ENCODE data around the gene SPATA33.
"Not testable (repeated sequence)": the region's sequence is repeated elsewhere in the genome, so short reads cannot be mapped to it uniquely, and the experiment has no call there.

The SPATA33 gene

GRCh38 chr16:89629827-89630610, 27.6 kb upstream of the SPATA33 start:
- DNase-seq, result no peak

DNA sequence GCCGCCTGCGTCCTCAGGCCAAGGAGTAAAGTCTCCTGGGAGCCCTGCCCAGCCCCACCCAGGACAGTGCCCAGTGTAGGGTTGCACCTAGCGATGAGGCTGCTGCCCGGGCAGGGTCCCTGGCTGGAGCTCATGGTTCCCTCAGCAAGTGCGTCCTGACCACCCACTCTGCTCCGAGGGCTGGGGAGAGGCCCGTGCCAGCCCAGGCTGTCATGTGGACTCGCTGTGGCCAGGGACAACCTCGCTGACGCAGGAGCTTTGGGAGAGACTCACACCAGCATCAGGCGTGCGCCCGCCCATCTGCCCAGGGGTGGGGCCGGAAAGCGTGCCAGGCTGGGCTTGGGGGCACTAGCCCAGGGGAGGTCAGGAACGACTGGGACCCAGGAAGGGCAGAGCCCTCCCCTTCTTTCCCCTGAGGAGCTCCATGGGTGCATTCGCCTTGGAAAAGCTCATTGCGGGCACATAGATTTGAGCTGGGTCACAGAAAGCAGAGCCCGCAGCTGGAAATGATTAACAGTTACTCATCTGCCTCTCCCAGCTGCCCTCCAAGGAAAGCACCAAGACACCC, 24.5 kb upstream of the SPATA33 start:
- no peak for DNase-seq

DNA sequence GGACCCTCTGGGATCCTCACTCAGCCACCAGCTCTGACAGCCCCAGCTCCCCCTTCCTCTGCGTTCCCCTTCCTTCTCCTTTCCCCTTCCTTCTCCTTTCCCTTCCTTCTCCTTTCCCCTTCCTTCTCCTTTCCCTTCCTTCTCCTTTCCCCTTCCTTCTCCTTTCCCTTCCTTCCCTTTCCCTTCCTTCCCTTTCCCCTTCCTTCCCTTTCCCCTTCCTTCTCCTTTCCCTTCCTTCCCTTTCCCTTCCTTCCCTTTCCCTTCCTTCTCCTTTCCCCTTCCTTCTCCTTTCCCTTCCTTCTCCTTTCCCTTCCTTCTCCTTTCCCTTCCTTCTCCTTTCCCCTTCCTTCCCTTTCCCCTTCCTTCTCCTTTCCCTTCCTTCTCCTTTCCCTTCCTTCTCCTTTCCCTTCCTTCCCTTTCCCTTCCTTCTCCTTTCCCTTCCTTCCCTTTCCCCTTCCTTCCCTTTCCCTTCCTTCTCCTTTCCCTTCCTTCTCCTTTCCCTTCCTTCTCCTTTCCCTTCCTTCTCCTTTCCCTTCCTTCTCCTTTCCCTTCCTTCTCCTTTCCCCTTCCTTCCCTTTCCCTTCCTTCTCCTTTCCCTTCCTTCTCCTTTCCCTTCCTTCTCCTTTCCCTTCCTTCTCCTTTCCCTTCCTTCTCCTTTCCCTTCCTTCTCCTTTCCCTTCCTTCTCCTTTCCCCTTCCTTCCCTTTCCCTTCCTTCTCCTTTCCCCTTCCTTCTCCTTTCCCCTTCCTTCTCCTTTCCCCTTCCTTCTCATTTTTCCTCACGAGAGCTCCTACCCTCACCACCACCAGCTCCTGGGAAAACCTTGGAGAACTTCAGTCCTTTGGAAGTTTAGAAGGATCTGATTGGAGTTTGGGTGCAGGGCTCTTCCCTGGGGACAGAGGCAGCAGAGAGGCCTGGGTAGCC, 22.9 kb upstream of the SPATA33 start:
- not testable (repeated sequence) for DNase-seq

- DNase-seq, result no peak
Observed at GRCh38 chr16:89636663-89637062, 21.0 kb upstream of the SPATA33 start.

DNA sequence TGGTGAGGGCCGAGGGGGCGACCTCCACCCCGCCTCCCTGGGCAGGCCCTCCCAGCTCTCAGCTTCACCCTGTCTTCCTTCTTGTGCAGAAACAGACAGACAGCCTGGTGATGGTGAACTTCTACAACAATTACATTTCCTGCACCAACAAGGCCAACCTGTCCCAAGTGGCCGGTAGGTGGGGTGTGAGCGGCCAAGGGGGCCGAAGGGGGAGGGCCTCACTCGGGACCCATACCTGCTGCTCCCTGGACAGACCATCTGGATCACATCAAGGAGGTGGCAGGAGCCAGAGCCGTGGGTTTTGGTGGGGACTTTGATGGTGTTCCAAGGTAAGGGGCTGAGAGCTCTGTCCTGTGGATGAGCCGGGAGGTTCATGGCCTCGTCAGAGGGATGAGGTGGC, 20.3 kb upstream of the SPATA33 start:
- no peak for DNase-seq

GRCh38 chr16:89638455-89638854, 19.2 kb upstream of the SPATA33 start:
- no peak for DNase-seq

DNA sequence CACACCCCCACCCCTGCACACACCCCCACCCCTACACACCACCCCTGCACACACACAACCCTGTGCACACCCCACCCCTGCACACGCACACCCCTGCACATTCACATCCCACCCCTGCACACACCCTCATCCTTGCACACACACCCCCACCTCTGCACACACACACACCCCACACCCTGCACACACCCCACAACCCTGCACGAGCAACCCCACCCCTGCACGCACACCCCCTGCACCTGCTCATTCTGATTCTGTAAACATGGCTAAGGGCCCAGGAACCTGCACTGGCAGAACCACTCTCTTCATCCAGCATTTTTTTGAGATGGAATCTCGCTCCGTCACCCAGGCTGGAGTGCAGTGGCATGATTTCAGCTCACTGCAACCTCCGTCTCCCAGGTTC, 18.3 kb upstream of the SPATA33 start:
- no peak for DNase-seq

GRCh38 chr16:89641458-89642119, 16.0 kb upstream of the SPATA33 start:
- no peak for DNase-seq

DNA sequence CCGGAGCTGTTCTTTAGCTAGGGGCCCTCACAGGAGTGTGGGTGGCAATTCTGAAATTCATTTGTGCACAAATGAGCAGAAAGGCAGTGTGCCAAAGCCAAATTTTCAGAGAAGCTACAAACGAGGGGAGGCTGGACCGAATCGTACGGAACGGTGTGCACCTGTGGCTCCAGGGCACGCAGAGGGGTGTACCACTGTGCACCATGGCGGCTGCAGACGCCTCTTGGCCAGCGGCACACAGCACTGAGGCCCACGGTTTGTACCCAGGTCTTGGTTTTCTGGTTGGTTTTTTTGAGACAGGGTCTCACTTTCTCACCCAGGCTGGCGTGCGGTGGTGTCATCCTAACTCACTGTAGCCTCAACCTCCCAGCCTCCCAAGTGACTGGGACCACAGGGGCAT, 15.1 kb upstream of the SPATA33 start:
- no peak for DNase-seq

- no peak for DNase-seq
Observed at GRCh38 chr16:89643769-89644300, 13.8 kb upstream of the SPATA33 start.

DNA sequence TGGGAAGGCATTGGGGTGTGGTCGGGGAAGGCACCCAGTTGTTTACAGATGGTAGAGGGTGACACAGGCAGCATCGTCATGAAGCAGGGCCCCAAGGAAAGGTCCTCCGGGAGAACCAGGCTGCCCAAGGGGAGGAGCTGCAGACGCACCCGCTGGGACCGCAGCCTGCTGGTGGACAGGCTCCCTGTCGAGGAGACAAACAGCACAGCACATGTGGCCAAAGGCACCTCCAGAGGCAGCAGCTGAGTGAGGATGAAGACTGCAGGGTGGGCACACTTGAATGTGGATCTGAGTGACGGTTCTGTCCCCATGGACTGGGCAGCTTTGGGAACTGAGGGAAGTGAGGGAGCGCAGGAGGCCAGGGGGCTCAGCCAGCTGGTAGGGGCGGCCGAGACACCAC, 12.5 kb upstream of the SPATA33 start:
- no peak for DNase-seq

GRCh38 chr16:89646270-89646669, 11.4 kb upstream of the SPATA33 start:
- DNase-seq, result no peak

DNA sequence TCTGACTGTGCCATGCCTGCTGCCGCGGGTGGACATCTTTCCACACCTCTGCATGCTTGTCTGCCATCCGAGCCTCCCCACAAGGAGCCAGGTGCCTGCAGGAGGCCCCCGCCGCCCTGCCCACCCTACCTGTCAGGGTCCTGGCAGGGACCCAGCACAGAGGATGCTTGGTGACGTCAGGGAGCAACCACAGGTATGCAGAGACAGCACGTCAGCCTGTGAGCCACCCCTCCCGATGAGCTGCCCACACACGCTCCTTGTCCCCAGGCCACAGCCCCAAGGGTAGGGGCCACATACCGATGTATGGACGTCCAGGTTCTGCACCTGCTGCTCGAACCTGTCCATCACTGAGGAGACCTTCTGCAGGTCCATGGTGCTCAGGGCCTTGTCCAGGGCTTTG, 10.7 kb upstream of the SPATA33 start:
- no peak for DNase-seq

GRCh38 chr16:89651584-89651983, 6.1 kb upstream of the SPATA33 start:
- no peak for DNase-seq

DNA sequence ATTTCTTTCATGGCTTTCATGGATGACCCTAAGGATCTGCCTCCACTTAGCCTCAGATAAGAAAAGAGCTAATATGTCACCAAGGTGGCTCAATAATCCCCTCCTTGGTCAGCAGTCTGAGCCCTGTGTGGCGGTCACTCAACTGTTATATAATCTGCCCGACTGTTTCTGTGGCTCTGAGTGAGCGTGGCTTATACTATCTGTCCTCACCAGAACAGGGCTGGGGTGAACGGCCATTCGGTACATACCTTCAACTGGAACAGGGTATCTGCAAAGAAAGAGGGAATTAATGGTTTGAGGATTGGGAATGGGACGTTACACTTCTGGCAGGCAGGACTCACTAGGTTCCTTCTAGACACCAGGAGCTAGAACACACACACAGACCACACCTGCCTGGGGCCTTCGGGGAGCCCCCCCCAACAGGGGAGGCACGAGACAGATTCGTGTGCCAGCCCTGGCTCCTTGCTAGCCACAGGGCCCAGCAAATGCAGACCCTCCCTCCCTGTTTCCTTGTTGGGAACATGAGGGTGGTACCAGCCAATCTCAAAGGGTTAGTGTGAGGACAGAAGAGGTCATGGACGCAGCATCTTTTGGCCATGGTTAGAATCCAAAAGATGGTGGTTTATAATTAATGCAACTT, 3.9 kb upstream of the SPATA33 start:
- no peak for DNase-seq

DNA sequence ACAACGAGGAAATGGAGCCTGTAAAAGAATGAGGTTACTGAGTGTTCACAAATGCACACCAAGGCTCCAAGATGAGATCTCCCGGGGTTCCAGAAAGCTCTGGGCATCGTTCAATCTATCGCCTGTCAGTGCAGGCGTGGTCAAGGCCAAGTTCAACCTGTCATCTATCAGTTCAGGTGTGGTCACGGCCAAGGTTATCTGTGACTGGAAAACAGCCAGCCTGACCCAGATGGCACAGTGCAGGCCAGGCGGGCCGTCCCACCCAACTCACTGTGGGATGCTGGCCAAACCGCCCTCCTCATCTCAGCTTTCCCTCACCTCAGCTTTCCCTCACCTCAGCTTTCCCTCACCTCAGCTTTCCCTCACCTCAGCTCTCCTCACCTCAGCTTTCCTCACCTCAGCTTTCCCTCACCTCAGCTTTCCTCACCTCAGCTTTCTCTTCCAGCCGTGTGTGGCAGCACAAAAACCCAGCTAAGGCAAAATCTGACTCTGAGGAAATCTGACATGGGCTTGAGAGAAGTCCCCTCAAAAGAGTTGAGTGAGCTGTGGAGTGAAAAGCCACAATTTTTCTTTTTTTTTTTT, 2.5 kb upstream of the SPATA33 start:
- DNase-seq, result no peak

DNA sequence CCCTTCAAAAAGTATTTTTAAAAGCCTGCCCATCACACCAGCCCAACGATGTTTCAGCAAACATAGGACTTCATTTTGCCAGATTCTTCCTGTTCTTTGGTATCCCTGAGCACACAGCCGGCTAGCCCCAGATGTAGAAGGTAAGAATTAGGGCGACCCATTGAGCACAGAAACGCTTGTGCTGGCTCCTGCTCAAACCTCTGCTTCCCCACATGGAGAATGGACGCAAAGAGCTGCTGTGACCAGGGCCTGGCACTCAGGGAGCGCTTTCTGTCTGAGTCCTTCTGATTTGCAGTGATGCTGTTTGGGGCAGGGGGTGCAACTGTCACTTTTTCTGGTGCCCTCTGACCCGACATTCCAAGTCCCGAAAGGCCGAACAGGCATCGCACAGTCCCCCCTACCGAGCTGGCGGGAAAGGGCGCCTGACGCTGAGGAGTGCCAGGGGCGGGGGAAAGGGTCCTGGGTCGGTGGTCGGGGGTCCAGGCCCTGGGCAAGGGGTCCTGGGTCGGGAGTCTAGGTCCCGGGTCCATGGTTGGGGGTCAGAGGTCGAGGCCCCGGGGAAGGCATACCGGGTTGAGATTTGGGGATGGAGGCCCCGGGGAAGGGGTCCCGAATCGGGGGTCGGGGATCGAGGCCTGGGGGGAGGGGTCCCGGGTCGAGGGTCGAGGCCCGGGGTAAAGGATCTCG, 1.1 kb upstream of the SPATA33 start:
- DNase-seq, result no peak

DNA sequence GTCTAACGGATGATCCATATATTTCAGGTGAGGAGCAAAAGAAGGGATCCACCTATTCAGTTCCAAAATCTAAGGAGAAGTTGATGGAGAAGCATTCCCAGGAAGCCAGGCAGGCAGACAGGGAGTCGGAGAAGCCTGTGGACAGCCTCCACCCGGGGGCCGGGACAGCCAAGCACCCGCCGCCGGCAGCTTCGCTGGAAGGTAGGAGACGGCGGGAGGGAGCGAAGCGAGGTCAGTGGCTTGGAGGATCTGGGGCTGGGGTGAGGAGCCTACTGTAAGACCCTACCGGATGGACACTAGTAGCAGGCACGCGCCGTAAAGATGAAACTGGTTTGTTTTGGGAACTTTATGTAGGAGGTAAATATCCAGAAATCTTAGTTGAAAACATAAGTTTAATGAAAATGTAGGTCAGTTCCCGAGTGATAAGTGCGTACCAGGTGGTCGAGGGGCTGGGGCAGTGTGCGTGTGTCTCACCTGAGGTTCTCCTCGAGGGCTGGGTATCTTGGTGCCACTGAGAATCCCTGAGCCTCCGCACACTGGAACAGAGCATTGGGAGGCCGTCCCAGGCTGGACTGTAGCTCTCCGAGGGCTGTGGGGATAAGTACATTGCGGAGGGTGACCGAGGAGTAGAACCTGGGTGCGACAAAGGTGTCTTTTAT, 714 bp downstream of the SPATA33 start:
- DNase-seq, result no peak

GRCh38 chr16:89660146-89660545, 2.5 kb downstream of the SPATA33 start:
- no peak for DNase-seq

DNA sequence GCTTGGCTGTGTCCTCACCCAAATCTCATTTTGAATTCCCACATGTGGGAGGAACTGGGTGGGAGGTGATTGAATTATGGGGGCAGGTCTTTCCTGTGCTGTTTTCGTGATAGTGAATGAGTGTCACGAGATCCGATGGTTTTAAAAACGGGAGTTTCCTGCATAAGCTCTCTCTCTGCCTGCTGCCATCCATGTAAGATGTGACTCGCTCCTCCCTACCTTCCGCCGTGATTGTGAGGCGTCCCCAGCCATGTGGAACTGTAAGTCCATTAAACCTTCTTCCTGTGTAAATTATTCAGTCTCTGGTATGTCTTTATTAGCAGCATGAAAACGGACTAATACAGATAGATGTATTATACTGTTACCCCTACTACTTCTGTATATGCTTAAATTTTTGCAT, 3.6 kb downstream of the SPATA33 start:
- DNase-seq, result no peak

DNA sequence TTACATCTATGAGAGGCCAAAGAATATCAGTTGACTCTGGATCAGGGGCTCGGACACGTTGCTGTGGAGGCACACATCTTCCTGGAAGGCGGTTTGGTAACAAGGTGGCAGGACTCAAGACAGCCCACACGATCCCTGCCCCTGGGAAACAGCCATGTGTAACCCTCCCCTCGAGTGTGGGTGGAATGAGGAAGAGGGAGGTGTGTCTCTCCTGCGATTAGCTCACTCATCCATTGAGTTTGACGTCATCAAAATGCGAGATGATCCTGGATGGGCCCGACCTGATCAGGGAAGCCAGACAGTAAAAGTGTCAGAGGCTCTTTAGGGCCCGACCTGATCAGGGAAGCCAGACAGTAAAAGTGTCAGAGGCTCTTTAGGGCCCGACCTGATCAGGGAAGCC, 6.6 kb downstream of the SPATA33 start:
- not testable (repeated sequence) for DNase-seq

All from activated CD4-positive, alpha-beta T cell treated with anti-CD3 and anti-CD28 coated beads, Interleukin-2, amount 50 U/mL, for 1 hour (primary cell).